ENCODE measurements around the gene BCAR3. TPM values are rescaled to one million over a fixed set of nuclear protein-coding genes. Genes with fewer than 3 reads are reported as not detected.

The BCAR3 gene
- total and polyA plus RNA-seq, 2 of the 4 experiments (the other 2 are of a cell fraction), result 41.4 to 46.4 TPM

DNA sequence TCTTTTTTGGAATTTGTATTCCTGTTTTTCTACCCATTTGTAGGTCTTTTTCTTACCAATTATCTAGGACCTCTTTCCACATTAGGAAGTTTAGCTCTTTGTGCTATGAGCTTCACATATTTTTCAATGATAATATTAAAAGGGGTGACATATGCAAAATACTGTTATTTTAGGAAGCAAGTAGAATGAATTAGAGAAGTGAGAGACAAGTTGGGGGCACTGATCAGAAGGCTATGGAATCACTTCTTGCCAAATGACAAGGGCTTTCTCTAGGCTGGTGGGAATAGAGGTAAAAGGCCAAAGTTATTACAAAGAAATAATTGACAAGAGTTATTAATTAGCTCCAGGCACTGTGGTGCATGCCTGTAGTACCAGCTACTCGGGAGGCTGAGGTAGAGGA, 4.3 kb upstream of the BCAR3 start:
- ChIA-PET POLR2A (ENCODE audit: unreplicated experiment) (no interaction called here), CTCF (interaction anchor here (1.0 to 1.2 kb wide), 2 partner anchors 12 to 128 kb away, joined by 3 to 4 read pairs; no protein-coding TSS in a partner anchor)
- Histone ChIP-seq H2BK5ac (ENCODE audit: low read depth, low read length, poor library complexity, severe bottlenecking) (no peak overlapping the region), H3K36me3 (ENCODE audit: control insufficient read depth, insufficient read depth, low read length) (no peaks in the 10 kb centered on the region), H3K23ac (ENCODE audit: low read depth, low read length) (no peak overlapping the region), H3K9ac (ENCODE audit: low read depth, low read length) (no peak overlapping the region), H3K79me1 (ENCODE audit: low read depth in 1 of 2, low read length in 2 of 2) (peaks cover 0 to 11% of the 10 kb centered on the region in 2 experiments; a peak in 3 of 4 replicates), H3K4me2 (ENCODE audit: low read depth, low read length) (no peak overlapping the region), H3K4me1 (ENCODE audit: control insufficient read depth, insufficient read depth, low read length) (peaks cover 3% of the 10 kb centered on the region), H2BK15ac (ENCODE audit: low read depth, low read length) (no peak overlapping the region), H2BK120ac (ENCODE audit: low read depth, low read length) (no peak overlapping the region), H4K5ac (ENCODE audit: low read depth, low read length) (no peak overlapping the region), H4K20me1 (ENCODE audit: insufficient read depth, low read length) (no peaks in the 10 kb centered on the region), H3K56ac (ENCODE audit: extremely low read depth, insufficient read depth, low read length) (no peak overlapping the region), H4K91ac (ENCODE audit: insufficient read depth, low read depth, low read length) (no peak overlapping the region), H3K4ac (ENCODE audit: low read depth, low read length) (no peak overlapping the region), H4K8ac (ENCODE audit: low read depth in 2 of 2, low read length in 2 of 2) (no peak overlapping the region), H3K4me3 (ENCODE audit: insufficient read depth, low read depth, low read length) (no peak overlapping the region), H3K27me3 (ENCODE audit: control insufficient read depth, insufficient read depth, low read length) (no peaks in the 10 kb centered on the region), H3K9me1 (ENCODE audit: insufficient read depth, low read length) (peaks cover 1% of the 10 kb centered on the region; the same call in 1 of the 2 replicates), H3K9me3 (ENCODE audit: control insufficient read depth, insufficient read depth, low read length) (no peaks in the 10 kb centered on the region), H2AFZ (replicated peaks; ENCODE audit: low read length, poor library complexity) (no peak overlapping the region), H3K27ac (ENCODE audit: insufficient read depth, low read length) (no peak overlapping the region), H2AK5ac (ENCODE audit: low read depth, low read length) (no peak overlapping the region), H3K18ac (ENCODE audit: low read depth, low read length) (no peak overlapping the region), H2BK20ac (ENCODE audit: low read depth, low read length) (no peak overlapping the region), H3K14ac (replicated peaks; ENCODE audit: low read depth, low read length) (no peak overlapping the region), H2AK9ac (replicated peaks; ENCODE audit: low read depth, low read length, poor library complexity) (no peak overlapping the region)
- no TSS peak for BruUV-seq (replicated peaks)
- dilution Hi-C loops (cut with HindIII; ENCODE audit: low sequenced_read_pairs, unreplicated experiment) (no loop called here), in situ Hi-C loops (cut with MboI; ENCODE audit: low sequenced_read_pairs) (no loop called here), intact Hi-C loops (cut with micrococcal nuclease) (no loop called here)
- no peak for DNase-seq
- WGBS, 2 experiments (ENCODE audit: extremely low coverage in 2 of 2, insufficient read length in 1 of 2), result no CpG with 5 or more reads among the region's 1 CpG
- no peak for ATAC-seq (ENCODE audit: low read depth)
- TF ChIP-seq RAD21 (IDR thresholded peaks at IDR 0.05; ENCODE audit: low read length) (no peak), SMC3 (IDR thresholded peaks at IDR 0.05; ENCODE audit: low read depth, low read length) (no peak), RFX5 (IDR thresholded peaks at IDR 0.05; ENCODE audit: low read depth, low read length) (no peak), RCOR1 (IDR thresholded peaks at IDR 0.05; ENCODE audit: insufficient replicate concordance, low read length) (no peak), CEBPB (IDR thresholded peaks at IDR 0.05; ENCODE audit: low read depth, low read length) (no peak), MAZ (IDR thresholded peaks at IDR 0.05; ENCODE audit: borderline replicate concordance, low read depth, low read length) (no peak), CHD1 (IDR thresholded peaks at IDR 0.05; ENCODE audit: low read depth, low read length) (no peak), FOS (IDR thresholded peaks at IDR 0.05; ENCODE audit: low read depth, low read length) (no peak), MXI1 (IDR thresholded peaks at IDR 0.05; ENCODE audit: borderline replicate concordance, low read depth, low read length) (no peak), NFE2L2 (IDR thresholded peaks at IDR 0.05; ENCODE audit: low read depth, low read length) (no peak), POLR2A (IDR thresholded peaks at IDR 0.05; ENCODE audit: low read depth, low read length) (no peak), MAFK (IDR thresholded peaks at IDR 0.05; ENCODE audit: low read depth, low read length) (no peak), BHLHE40 (IDR thresholded peaks at IDR 0.05; ENCODE audit: low read depth, low read length) (no peak)
- TF ChIP-seq, protein P1, sequence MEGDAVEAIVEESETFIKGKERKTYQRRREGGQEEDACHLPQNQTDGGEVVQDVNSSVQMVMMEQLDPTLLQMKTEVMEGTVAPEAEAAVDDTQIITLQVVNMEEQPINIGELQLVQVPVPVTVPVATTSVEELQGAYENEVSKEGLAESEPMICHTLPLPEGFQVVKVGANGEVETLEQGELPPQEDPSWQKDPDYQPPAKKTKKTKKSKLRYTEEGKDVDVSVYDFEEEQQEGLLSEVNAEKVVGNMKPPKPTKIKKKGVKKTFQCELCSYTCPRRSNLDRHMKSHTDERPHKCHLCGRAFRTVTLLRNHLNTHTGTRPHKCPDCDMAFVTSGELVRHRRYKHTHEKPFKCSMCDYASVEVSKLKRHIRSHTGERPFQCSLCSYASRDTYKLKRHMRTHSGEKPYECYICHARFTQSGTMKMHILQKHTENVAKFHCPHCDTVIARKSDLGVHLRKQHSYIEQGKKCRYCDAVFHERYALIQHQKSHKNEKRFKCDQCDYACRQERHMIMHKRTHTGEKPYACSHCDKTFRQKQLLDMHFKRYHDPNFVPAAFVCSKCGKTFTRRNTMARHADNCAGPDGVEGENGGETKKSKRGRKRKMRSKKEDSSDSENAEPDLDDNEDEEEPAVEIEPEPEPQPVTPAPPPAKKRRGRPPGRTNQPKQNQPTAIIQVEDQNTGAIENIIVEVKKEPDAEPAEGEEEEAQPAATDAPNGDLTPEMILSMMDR (conservative IDR thresholded peaks at IDR 0.05; ENCODE audit: low read depth, low read length), result no peak
- TF ChIP-seq, protein P2, sequence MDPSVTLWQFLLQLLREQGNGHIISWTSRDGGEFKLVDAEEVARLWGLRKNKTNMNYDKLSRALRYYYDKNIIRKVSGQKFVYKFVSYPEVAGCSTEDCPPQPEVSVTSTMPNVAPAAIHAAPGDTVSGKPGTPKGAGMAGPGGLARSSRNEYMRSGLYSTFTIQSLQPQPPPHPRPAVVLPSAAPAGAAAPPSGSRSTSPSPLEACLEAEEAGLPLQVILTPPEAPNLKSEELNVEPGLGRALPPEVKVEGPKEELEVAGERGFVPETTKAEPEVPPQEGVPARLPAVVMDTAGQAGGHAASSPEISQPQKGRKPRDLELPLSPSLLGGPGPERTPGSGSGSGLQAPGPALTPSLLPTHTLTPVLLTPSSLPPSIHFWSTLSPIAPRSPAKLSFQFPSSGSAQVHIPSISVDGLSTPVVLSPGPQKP (IDR thresholded peaks at IDR 0.05; ENCODE audit: borderline replicate concordance, low read depth, low read length), result no peak
- TF ChIP-seq, protein P3, sequence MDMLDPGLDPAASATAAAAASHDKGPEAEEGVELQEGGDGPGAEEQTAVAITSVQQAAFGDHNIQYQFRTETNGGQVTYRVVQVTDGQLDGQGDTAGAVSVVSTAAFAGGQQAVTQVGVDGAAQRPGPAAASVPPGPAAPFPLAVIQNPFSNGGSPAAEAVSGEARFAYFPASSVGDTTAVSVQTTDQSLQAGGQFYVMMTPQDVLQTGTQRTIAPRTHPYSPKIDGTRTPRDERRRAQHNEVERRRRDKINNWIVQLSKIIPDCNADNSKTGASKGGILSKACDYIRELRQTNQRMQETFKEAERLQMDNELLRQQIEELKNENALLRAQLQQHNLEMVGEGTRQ (IDR thresholded peaks at IDR 0.05; ENCODE audit: low read depth, low read length), result no peak

Data from IMR-90 (cell line).